Pons (tissue), 1 donor: Measurements from ENCODE around the gene TMPRSS7.

Experiments used
- DNase-seq: peaks from one replicate; pipeline ENCODE4 v3.0.0-alpha.2; 2016; ENCODE audit warnings: low spot score

TMPRSS7 gene

DNA sequence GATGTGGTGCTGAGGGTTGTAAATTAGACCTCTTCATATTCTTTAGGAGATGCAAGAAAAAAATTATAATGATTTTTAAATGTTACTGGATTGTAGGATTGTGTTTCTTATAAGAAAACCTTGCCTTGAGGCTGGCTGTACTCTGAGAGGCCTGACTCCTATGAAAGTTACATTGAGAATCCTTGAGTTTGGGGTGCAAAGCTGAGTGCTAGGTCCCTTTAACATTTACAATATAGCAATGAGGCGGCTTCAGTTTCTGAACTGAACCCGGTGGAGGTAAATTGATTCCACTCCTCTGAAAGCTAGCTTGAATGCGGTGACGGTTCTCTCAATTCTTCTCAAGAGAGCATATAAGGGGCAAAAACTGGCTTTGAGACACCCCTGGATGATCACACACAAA lies at the start of gene TMPRSS7:
TSS of gene TMPRSS7 (plus strand) at position 301 of the 400 bp plus-strand sequence. CDS start 110 bp downstream, outside the sequence.
- no peak for DNase-seq

DNA sequence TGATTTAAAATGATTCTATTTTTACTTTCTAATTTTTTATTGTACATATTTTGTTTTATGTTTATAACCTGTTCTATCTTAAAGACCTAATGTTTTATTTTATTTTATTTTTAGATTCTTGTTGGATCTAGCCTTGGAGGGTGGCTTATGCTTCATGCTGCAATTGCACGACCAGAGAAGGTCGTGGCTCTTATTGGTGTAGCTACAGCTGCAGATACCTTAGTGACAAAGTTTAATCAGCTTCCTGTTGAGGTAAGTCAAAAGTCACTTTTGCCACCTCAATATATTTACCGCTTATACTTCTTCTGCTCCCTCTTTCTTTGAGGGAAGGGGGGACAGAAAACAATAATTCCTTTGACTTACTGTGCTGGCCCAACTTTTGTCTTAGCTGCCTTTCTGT lies 47.7 kb upstream of the TMPRSS7 start:
- DNase-seq: no peak

DNA sequence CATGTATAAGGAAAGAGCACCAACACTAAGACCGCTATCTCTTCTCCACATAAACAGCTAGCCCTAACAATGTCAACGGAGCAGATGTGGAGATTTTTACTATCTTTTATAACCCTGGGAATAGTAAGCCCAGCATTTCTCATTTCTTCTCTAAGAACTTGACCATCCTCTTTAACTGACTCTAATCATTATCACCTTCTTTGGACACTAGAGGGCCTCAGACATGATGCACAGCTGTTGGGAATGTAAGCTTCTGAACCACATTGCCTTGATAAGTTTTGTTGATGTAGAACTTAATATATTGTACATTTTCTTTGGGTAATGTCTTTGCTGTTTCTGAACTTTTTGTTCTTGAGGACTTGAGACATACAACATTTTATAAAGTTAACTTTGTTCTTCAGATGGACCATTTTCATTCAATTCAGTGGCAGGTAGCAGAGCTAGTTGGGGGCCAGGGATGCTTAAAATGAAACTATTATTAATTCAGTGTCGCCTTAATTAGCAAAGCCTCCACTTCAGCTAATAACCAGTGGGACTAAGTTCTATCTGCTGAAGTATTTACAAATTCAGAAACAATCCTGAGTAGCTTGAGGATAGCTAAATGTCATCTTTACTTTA lies 45.4 kb upstream of the TMPRSS7 start:
- peak; percentile 90 for DNase-seq

- no peak for DNase-seq
Observed at GRCh38 chr3:111993038-111993437, 41.5 kb upstream of the TMPRSS7 start.

DNA sequence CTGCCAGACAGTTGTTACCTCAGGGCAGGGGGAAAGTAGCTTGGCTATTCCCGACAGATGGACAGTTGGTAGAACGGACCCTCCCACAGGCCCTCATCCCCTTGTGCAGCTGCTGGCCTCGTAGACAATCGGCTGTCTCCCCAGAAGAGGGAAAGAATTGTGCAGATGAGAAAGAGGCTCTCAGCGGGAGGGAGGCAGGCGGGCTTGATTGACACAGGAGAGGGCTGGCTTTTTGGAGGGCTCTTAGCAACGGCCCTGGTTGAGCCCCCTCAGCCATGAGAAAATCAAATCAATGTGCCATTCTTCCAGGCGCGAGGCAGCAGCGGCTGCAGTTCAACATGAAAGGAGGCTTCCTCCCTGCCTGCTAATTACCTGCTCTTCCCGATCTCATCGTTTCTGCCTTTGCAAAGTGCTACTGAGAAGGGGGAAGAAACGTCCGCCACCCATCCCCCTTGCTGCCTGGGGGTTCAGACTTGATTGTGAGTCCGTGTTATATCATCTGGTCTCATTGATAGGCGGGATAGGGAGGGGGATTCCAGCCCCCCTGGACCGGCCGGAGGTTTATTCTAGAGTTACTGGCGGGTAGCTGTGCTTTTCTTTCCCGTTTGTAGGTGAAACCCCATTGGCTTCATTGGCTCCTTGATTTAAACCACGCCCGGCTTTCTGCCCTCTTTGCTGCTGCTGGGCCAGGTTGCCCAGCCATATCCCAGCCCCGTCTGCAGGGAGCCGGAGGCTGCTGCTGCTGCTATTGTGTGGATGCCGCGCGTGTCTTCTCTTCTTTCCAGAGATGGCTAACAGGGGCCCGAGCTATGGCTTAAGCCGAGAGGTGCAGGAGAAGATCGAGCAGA lies 35.7 kb upstream of the TMPRSS7 start, which contains the start of gene TAGLN3:
TSS of gene TAGLN3 (plus strand) at position 287 of the 848 bp plus-strand sequence. CDS start at position 788, 501 bp downstream.
- peak; percentile 52 for DNase-seq

DNA sequence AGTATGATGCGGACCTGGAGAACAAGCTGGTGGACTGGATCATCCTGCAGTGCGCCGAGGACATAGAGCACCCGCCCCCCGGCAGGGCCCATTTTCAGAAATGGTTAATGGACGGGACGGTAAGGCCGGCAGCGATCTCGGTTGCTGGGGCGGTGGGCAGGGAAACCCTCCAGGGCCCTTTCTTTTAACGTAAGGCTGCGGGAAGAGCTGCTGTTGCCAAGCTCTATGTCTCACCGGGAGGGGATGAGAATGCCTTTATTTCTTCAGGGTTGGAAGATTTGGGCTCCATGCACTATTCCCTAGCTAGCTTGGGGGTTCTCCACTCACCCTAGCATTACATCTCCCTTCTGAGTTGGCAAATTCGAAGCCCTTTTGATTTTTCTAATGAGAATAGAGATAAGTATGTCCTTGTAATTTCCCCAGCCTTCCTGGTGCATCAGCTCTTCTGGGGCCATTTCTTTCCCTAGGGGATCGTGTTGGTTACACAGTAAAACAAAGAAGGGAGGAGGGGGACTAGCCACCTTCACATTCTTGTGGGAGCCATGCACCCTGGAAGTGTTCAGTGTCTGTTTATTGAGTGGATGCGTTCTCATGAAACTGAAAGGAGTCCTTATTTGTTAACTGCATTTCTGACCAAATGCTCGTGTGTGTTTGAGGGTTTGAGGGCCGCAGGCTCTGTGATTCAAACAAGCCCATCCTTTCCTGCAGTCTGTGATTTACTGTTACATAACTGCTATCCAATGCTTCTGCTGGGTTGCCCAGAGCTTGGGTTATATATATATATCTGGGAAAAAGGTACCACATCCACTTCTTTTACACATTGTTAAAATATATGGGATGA lies 34.8 kb upstream of the TMPRSS7 start:
- no peak for DNase-seq

GRCh38 chr3:112000367-112000771 lies 34.2 kb upstream of the TMPRSS7 start:
- DNase-seq: no peak

DNA sequence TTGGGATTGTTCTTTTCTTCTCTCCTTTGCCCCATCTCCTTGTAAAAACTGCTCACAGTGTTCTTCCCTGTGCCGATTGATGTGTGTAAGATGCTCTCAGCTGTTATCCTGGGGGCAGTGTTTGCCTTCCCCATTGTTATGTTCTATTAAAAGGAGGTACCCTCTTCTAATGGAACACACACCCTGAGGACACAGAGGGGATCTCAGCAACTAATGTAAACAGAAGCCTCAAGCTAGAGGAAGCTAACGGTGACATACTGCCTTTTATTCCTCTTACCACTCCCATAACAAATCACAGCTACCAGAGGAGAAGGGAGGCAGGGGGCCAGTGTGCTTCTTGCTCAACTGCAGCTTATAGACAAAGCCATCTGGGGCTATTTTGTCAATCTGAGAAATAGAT lies 33.6 kb upstream of the TMPRSS7 start:
- no peak for DNase-seq

GRCh38 chr3:112001526-112001925 lies 33.0 kb upstream of the TMPRSS7 start:
- DNase-seq: no peak

DNA sequence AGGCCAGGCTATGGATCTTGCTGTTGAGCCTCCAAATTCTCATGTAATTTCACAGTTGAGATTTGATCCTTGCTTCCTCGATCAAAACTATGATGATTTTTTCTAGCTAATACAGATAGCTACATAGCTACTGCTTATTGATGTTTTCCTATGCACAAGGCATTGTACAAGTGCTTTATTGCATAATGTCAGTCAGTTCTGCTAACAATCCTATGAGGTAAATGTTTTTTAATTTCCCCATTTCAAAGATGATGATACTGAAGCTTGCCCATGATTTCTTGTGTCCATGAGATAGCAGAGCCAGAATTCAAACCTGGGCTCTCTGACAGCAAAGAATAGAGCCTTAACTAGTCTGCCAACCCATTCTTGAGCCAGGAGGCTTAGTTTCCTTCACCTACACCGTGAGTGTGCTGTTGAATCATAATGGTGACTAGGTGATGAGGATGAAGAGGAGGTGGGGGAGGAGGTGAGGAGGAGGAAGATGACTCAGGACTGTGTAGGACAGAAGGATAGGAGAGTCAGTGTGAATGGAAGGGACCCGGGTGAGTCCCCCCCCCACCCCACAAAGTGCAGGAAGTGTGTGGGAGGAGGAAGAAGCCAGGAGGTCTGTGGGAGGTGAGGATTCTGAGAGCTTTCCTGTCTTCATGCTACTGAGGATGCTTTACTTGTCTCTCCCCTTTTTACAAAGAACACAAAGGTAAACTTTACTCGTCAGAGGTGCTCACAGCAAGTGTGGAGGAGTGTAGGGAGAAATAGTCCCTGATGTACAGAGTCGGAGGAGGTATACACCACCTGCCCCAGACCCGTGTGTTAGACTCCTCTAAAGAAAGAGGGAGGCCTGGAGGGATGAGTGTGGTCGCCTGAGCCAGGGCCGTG lies 32.2 kb upstream of the TMPRSS7 start:
- no peak for DNase-seq

- DNase-seq: no peak
Observed at GRCh38 chr3:112003321-112004080, 31.0 kb upstream of the TMPRSS7 start.

DNA sequence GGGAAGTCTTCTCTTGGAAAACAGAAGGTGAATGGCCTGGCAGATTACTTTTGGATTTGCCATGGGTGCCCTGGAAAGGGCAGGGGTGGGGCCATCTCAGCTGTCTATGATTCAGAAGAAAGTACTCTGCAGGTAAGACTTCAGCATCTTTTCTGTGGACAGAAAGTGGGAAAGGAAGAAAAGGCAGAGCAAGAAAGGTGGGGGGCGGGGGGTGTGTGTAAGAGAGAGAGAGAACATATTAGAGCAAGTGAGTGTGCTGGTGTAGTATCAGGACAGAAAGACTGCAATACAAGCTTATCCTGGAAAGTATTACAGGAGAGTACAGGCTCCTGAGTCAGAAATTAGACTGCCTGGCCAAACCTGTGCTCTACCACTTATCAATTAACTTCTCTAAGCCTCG lies 30.3 kb upstream of the TMPRSS7 start:
- DNase-seq: no peak

- no peak for DNase-seq
Observed at GRCh38 chr3:112004669-112005068, 29.9 kb upstream of the TMPRSS7 start.

GRCh38 chr3:112005091-112005672 lies 29.4 kb upstream of the TMPRSS7 start:
- no peak for DNase-seq

DNA sequence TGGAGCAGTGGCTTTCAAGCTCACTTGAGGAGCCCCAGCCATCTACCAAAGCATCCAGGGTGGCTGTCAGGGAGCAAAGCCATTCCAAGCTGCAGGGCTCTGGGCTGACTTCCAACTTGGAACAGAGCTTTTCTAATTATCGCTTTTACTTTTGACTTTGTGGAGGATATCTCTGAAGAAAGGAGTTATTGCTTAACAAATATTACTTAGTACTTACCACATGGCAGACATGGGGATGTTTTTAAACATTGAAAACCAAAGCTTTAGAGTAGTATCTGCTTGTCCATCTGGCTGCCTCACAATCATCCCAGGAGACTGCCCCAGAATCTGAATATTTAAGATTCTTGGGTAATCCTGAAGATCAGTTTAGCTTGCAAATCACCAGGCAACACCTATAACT lies 26.9 kb upstream of the TMPRSS7 start:
- DNase-seq: no peak

DNA sequence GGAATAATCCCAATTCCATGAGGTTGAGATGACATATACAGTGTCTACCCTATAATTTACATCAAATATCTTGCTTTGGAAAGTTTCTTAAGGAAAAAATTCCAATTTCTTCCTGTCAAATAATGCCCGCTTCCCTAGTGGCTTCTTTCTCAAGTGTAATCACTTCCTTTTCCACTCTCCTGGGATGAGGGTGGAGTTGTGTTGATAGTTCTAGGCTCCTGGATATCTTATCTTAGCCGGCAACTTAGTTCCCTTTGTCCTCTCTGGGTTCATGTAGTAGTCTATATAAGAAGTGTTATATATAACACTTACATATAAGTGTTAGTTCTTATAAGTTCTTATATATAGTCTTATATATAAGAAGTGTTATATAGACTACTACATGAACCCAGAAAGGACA lies 24.9 kb upstream of the TMPRSS7 start:
- DNase-seq: no peak

GRCh38 chr3:112010636-112011035 lies 23.9 kb upstream of the TMPRSS7 start:
- DNase-seq: no peak

DNA sequence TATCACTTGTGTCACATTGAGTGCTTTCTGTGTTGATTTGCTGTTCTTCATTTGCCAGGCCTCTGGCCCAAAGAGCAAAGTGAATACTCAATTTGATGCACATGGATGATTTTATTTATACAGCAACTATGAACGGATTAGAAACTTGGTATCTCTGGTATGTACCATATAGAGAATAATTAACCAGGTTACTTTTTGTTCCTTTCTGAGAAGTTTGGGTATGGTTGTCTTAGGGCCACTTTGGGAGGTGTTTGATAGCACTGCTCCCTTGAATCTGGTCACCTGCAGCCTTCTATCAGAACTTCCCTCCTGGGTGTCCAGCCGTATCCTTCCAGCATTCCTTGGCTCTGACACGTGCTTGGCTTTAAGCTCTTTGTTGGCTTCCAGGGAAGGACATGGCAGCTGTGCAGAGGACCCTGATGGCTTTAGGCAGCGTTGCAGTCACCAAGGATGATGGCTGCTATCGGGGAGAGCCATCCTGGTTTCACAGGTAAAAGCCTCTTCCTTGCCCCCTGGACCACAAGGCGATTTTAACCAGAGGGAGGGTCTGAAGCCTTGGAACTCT lies 23.1 kb upstream of the TMPRSS7 start:
- no peak for DNase-seq

DNA sequence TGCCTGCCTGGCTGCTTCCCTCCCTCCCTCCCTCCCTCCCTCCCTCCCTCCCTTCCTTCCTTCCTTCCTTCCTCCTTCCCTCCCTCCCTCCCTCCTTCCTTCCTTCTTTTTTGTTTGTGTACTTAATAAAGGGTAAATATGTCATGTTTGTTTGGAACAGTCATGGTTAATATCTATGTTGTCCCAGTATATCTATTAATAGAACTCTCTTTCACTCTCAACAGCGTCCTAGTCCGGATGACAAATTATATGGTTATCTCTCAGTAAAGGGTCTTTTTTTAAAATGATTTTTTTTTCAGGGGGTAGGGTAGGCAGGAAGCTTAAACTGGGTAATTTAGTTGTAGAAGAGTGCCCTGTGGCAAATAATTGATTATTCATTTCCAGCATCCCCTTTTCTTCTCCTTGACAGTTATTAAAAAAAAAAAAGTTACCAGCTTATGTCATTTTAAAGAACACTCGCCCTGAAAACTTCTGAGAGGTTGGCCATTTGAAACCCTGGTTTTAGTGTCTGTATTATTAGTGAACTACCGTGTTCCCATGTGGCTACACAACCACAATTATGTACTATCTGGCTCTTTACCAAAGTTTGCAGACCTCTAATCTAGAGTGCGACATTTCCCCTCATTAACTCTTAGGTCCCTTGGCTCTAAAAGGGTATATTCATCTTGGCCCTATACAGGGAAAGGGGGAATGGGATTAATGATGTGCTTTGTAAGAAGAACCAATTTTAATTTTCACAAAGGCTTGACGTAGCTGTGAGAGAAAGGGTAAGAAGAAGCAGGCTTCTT lies 22.1 kb upstream of the TMPRSS7 start:
- DNase-seq: no peak
